Stimulated activated CD4-positive, alpha-beta T cell treated with anti-CD3 and anti-CD28 coated beads, Interleukin-4, amount 100 ng/mL, for 1 hour (primary cell): ENCODE data around the gene MOB2.

Experiments
- DNase-seq: peaks from one replicate; pipeline ENCODE4 v3.0.0-alpha.2; 2020

Gene MOB2

DNA sequence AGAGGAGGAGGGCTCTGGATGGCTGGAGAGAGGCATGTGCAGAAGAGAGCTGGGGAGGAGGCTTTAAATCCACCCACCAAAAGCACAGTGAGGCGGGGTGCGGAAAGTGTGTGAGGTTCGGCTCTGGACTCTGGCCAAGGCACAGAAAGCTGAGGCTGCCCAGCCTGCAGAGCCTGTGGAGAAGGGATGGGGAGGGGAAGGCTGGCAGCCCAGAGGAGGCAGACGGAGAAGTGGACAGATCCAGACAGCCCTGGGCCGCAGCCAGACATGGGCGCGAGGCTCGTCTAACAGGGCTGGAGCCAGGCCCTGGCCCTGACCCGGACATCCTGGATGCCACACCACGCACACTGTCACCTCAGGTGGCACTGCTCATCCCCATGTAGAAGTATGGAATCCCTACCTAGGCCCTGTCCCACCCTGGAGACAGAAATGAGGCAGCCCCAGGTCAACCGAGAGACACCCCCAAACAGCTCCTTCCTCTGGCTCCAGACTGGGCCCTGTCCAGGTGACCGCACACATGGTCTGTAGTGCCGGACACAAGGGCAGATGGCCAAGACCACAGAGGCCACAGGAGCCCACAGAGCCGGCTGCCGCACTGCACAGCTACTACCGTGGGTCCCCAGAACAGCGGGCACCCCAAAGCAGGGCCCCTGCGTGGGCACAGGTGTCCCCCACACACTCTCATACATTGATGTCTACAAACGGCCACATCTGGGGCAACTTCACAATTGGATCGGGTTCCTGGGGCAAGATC, 16.6 kb upstream of the MOB2 start:
- no peak for DNase-seq

DNA sequence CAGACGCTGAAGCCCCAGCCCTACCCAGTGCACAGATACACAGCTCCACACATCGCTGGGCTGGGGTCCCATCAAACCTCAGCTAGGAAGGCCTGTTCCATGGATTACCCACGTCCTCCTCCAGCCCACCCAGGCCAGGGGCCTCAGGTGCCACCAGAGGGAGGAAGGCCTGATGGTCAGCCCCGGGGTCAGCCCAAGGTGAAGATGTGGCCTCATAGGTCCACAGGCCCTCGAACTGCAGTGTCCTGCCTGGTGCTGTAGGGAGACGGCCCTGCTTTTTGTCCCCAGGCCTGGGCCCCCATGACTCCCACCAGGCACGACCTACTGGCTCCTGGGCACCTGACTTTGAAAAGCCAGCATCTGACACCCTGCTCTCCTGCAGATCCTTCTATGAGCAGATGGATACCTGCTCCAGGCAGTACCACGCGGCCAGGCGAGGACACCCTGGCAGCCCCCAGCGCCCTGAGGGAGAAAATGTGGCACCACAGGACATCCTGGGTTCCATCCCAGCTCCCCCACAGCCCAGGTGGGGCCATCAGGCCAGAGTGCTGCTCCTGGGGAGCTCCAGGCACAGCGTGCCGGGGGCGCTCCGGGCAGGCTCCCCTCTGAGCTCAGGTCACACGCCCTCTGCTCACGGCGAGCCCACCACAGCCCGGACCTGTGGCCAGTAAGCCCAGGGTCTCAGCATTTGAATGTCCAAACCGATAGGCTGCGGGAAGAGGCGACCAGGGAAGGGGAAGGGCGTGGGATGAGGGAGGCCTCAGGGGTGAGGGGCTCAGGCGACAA, 15.8 kb upstream of the MOB2 start:
- DNase-seq: no peak

DNA sequence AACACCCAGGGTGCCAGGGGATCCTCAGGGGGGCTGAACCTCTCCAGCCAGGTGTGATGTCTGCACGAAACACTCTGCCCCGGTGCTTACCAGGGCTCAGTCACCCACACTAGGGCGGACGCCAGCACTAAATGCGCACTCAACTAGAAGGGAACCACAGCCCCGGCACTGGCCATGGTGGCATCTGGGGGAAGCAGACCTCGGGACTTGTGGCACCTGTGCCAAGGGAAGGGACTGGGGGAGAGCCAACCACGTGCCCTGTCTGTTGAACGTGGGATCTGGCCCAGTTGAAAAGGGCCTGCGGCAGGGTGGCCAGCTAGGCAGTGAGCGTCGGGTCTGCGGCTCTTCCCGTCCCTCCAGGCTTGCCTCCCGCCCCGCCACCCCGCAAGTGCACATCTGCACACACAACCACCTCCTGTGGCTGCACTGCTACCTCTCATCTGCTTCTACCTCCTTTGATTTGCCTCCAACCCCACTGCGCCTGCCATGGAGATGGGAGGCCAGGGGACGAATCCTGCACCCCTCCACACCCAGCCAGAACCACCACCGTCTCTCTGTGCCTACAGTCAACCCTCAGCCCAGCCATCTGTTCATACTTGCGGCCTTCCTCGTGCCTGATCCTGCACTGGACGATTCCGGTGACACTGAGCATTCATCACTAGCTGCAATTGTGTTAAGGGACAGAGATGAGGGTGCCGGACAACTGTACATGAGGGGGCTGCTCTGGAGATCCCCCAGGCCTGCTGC, 15.0 kb upstream of the MOB2 start:
- DNase-seq: no peak

DNA sequence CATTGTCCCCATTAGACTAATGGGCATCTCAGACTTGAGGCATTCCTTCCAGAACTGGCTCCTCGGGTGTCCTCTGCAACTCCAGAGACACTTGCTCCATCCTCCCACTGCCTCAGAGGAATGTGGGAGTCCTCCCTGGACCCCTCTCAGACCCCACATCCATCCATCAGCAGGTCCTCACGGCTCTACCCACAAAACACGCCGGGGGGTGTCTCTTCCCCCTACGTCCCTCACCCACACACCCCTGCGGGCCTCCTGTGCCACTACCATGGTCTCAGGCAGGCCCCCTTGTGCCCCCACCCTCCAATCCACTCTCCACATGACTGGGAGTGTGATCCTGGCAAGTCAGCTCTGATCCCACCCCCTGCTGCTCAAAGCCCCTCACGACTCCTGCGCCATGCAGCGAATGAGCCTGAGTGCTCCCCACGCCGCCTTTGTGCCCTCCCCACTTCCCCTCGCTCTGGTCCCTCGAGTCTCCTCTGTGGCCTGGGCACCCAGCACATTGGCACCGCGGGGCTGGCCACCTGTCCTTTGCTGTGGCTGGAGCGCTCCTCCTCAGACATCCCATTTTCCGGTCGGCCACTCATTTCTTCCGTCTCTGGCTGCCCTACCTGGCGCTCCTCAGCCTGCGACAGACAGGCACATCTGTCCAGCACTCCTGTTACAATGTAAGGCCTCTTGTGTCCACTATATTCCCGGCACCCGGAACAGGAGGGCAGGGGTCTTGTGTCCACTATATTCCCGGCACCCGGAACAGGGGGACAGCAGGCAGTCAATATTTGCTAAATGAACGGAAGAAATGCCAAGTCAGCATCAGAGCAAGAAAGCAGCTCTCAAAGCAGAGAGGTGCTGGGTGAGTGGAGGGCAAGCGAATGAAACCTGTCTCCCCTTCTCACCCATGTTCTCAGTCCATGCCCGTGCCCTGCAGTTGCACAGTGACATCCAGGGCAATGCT, 14.2 kb upstream of the MOB2 start:
- no peak for DNase-seq

DNA sequence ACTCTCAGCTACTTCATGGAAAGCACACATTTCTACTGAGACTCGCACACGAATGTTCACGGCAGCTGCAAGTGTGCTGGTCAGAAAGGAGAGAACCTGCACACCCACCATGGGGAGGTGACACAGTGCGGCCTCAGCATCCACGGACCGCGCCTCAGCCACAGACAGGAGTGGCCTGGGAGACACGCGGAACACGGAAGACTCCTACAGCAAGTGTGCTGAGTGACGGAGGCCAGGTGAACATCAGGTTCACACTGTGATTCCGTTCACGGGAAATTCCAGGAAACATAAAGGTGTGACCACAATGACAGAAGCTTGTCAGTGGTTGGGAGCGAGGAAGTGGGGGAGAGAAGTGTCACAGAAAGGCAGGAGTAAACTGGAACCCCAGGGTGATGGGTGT, 13.3 kb upstream of the MOB2 start:
- no peak for DNase-seq

DNA sequence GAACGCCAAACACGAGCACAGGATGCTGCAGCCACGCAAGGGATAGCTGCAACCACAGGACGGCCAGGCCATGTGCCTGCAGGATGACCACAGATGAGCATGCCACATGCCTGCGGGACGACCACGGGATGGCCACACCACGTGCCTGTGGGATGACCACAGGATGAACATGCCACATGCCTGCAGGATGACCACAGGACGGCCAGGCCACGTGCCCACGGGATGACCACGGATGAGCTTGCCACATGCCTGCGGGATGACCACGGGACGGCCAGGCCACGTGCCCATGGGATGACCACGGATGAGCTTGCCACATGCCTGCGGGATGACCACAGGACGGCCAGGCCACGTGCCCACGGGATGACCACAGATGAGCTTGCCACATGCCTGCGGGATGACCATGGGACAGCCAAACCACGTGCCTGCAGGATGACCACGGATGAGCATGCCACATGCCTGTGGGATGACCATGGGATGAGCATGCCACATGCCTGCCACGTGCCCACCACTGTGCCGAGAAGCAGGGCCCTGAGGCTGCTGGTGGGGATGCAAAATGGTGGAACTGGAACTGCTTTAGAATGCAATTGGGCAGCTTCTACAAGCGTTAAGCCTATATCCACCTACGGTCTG, 12.8 kb upstream of the MOB2 start:
- no peak for DNase-seq

DNA sequence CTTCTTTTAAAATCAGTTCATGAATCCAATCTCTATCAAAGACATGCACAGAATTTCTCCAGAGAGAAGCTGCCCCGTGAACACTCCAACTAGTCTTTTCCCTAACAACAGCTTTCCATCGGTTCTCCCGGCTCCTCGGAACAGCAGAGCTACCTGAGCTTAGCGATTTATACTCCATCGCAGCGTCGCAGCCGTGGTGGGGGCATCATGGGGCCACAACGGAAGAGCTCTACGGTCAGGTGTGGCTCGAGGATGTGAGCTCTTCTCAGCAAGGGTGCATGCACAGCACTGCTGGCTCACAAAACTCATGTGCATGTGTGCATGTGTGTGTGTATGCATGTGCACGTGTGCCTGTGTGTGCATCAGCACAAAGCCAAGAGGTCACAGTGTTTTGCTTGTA, 11.7 kb upstream of the MOB2 start:
- DNase-seq: no peak

DNA sequence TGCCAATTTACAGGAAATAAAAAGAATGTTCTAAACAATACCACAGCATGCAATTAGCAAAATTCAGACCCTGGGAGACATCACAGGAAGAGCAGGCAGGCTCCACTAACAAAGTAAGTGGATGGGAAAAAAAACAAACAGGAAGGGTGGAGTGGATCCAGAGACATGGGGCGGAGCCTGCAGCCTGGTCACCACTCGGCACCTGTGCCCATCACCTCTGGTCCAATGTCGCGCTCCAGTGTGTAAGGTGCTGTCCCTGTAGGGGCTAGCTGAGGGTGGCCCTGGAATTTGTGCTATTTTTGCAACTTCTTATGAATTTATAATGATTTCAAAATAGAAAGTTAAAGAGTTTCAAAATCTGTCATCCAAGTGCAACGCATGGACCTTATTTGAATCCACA, 11.0 kb upstream of the MOB2 start:
- no peak for DNase-seq

DNA sequence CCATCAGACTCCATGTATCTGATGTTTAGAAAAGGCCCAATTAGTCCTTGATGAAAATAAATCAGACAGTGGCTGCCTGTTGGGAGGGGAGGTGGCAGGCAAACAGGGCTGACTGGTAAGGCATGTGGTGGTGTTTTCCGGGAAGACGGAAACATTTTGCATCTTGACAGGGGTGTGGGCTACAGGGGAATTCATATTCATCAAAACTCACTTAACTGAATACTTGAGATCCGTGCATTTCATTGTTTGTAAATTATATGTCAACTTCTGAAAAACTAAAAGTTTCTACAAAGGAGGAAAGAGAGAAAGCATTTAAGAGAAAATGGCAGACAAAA, 10.1 kb upstream of the MOB2 start:
- DNase-seq: no peak

DNA sequence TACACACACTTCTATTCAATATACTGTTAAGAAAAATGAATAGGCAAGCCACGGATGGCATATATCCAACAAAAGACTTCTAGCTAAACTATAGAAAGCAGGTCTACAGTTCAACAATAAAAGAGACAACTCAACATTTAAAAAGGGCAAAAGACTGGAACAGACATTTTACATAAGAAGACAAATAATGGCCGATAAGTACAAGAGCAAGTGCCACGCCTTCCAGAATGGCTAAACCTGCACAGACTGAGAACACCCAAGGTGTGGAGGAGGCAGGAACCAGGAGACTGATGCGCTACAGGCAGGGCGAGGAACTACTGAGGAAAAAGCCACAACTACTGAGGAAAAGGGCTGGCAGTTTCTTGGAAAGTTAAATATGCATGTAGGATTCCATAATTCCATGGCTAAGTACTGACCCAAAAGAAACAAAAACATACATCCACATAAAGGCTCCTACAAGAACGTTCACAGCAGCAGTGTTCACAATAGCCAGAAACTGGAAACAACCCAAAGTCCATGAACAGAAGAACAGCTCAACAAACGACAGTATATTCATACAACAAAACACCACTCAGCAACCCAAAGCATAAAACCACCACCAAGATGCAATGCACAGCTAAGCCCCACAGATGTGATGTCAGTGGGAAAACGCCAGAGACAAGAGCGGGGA, 9.6 kb upstream of the MOB2 start:
- no peak for DNase-seq

DNA sequence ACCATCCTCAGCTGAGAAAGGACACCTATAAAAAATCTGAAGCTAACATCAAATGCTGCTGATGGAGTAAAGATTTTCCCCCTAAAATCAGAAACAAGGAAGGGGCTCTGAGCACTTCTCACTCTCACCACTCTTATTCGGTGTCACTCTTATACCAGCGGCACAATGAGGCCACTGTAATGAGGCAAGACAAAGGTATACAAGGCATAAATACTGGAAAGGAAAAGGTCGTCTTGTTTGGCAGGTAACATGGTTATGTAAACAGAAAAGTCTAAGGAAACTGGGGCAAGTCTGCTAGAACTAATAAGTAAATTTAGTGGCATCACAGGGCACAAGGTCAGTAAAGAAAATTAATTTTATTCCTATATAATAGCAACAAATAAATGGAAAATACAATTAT, 8.1 kb upstream of the MOB2 start:
- no peak for DNase-seq

DNA sequence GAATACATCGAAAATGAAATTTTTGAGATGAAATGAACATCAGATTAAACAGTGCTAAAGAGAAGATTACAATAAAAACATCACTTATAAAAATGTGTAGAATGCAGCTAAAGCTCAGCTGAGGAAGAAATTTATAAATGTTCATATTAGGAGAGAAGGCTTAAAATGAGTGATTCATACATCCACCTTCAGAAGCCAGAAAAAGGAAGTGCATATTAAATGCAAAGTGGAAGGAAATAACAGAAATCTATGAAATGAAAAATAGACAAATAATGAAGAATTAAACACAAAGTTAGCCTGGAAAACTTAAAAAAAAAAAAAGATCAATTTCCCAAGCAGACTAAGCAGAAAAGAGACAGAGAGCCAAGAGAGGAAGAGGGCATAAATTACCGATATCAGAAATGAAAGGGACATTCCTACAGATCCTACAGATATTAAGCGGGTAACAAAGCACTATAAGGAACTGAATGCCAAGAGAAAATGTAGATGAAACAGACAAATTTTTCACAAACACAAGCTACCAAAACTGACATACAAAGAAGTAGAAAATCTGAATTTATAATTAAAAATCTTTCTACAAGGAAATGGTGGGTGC, 7.2 kb upstream of the MOB2 start:
- no peak for DNase-seq

DNA sequence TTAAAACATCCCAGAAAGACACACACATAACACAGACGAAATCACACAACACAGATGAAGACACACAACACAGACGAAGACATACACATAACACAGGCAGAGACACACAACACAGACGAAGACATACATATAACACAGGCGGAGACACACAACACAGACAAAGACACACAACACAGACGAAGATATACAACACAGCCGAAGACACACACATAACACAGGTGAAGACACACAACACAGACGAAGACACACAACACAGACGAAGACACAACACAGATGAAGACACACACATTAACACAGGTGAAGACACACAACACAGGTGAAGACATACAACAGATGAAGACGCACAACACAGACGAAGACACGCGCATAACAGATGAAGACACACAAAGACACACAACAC, 4.8 kb upstream of the MOB2 start:
- no peak for DNase-seq

DNA sequence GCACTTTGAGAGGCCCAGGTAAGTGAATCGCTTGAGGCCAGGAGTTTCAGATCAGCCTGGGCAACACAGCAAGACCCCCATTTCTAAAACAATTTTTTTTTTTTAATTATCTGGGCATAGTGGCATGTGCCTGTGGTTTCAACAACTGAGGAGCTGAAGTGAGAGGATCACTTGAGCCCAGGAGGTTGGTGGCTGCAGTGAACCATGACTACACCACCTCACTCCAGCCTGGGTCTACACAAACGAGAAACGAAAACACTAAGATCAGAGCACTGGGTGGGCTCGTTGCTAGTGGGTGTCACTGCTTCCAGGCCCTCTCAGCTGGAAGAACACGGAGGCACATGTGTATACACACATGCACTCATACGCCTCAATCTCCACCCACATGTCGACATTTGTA, 4.1 kb upstream of the MOB2 start:
- no peak for DNase-seq

DNA sequence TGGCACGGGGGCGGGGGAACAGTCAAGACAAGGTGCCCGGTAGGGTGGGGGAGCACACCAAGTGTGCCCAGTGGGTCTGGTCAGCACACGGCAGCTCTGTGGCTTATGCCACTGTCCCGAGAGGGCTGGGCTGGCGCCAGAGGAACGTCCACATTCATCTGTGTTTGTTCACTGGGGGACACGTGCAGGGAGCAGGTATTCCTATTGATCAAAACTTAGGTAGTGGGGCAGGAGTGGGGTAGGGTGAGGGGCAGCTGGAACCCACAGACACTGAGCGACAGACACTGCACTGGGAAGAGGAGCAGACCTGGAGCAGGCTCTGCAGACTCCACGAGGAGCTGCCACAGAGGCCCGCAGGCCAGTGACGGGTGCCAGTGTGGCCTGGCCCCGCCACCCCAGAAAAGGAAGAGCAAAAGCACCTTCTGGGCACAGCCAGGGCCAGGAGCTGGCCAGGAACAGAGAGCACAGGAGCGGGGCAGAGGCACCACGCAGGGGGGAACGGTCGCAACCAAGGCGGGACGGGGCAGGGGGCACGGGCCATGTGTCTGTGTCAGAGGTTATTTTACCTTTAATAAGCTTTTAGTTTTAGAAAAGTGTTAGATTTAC, 2.1 kb upstream of the MOB2 start:
- no peak for DNase-seq

DNA sequence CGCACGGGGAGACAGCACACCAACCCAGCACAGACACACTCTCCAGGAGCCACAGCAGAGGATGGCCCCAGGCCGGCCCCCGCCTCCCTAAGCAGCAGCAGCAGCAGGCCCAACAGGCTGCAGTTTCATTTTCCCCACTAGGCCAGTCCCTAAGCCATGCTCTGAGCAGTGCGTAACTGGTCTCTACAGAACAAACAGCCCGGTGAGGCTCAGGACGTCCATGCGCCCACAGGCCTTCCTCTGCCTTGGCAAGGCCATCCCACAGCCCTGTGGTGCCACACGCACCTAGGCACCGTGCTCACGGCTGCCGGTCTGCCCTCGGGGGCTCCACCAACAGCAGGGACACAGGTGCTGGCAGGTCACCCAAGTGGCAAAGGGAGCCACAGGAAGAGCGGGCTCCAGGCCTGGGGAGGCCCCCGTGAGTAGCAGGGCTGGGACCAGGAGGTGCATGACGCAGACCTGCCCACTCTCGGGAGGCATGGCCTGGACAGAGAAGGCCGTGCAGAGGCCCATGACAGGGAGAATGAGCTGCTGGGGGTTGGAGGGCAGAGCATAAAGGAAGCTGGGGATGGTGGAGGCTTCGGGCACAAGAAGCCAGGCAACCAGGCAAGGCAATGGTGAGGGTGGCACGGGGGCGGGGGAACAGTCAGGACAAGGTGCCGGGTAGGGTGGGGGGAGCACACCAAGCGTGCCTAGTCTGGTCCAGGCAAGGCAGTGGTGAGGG, 1.4 kb upstream of the MOB2 start:
- DNase-seq: no peak

DNA sequence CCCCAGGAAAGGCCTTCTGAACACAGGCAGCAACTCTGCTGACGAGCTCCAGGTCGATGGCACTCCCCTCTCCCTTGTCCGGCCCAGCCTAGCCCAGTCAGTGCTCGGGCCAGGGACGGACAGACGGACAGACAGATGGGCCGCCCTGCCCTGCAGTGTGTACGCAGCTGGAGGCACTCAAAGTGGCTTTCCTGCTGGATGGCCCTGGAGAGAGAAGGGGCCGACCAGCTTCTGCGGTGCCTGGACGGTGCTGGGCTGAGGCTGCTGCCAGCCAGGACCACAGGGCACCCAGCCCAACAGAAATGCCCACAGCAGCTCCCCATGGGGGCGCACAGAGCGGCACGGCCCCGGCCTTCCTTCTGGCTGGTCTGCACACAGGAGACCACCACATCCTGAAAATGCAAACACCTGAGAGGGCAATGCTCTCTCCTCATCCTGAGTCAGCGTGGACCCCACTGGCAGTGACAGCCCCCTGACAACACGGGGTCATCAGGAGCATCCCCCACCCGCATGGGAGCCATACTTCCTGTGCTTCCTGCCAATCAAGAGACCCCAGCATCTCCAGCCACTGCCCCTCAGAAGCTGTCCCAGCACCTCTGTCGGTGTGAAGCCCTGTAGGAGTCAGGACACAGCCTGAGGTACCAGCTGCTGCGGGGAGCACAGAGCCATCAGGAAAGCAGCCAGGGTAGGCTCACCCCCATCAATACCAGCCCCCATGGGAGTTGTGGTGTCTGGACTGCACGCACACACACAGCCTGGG, 692 bp upstream of the MOB2 start:
- no peak for DNase-seq

DNA sequence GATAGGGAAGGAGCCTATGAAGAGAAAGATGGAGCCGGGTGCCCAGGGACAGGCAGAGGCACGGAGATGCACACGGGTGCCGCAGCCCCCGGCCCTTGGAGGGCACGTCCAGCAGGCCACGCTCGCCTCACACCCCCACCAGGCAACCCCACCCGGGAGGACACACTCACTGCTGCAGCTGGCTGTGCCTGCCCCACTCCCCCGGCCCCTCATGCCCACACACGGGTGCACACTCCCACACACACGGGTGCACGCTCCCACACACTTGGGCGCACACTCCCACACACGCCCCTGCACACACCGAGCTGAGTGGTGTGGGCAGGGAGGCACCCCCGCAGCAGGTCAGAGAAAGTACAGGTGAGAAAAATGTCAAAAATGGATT, 1.1 kb downstream of the MOB2 start:
- DNase-seq: no peak

DNA sequence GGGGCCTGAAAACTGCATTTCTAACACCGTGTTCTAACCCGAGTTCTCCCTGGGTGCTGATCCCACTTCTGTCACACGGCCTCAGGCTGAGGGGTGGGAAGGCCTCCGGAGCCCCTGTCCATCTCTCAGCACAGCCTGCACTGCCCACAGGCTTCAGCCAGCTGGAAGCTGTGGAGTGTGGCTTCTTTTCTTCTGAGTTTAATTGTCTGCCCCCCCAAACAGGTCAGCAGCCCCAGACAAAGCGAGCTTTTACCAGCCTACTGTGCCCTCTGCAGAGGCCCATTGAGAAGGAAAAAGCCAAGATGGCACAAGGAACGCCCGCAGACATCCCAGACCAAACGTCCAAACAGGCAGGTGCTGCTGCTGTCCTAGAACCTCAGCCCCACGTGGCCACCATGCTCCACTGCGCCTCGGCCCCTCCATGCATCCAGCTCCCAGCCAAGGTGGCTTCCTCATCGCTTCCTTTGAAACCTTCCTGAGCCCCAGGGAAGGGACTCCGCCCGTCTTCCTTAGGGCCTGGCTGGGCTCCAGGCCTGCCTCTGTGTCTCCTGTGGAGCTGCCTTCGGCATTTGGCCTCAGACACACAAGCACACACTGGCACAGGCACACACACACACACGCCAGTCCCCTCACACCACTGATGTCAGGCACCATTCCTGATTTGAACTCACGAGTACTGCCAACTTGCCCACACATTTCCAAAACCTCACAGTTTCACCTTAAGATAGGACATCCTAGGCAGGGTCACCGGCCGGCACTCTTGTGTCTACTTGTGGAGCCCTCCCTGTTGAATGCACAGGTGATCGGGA, 1.7 kb downstream of the MOB2 start:
- DNase-seq: no peak
